Measurements from ENCODE around the gene YJU2. TPM values are rescaled to one million over a fixed set of nuclear protein-coding genes. Genes with fewer than 3 reads are reported as not detected.

The YJU2 gene
- 11.4 and 12.3 TPM in 2 replicates for polyA plus RNA-seq (2011; rRNA removed)
- 24.2 and 25.2 TPM in 2 replicates for polyA plus RNA-seq (2012; cell fraction: cytosol; rRNA removed)
- 25.8 and 28.6 TPM in 2 replicates for polyA plus RNA-seq (2012; cell fraction: nucleus; rRNA removed)
- 14.9 to 18.0 TPM (median 16.5 TPM) in 3 replicates for polyA plus RNA-seq (2017; fragmentation: RNase III; extraction: RNeasy Plus Mini Kit Qiagen cat#74134 plus additional on column Dnase treatment)
- polyA minus RNA-seq (2011; rRNA and poly(A)+ RNA removed) = 10.3 and 12.2 TPM in 2 replicates

DNA sequence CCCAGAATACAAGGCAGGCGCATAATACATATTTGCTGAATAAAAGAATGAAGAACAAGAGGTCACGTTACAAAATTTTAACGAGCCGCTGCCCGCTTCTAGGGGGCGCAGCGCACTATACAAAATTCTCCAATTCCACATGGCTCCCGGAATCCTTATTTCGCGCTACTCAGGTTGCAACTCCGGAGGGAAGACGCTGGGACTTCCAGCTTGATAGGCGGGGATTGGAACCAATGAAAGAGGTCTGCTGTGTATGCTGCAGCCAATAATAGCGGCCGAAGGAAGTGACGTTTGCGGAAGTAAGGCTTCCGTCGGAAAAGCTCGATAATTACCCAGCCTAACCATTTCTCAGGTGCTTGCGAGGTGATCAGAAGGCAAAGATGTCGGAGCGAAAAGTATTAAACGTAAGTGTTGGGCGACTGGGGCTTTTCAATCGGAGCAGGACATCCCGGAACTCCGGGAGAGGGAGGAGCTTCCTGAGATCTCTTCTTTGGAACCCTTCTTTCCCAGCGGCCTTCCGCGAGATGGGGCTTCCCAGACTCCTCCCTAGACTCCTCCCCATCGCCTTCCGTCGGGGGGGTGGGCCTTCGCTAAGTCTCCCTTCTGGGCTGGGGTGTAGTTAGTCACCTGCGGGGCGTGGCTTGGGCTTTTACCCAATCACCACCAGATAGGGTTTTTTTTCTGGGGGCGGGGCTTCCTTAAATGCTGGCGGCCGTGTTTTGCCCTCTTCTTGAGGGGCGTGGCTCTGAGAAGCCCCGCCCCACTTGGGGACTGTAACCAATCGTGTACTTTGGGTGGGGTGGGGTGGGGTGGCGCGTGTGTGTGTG is at the start of gene YJU2:
Gene YJU2 (plus strand): TSS at position 314 of the 827 bp plus-strand sequence. CDS start 67 bp downstream, at position 381.
- peaks cover 4% of the 10 kb centered on the region; the same call in 1 of the 3 replicates for H3K4me1 ChIP-seq
- ATAC-seq (peak; percentile 95 to 97), DNase-seq (ENCODE audit: low read depth in 1 of 2, low spot score in 1 of 2) (peak; percentile 97 to 98), FAIRE-seq (no peak)
- POLR2A ChIA-PET = interaction anchor here (0.7 to 1.3 kb wide), 9 partner anchors 9 to 240 kb away, joined by 3 to 8 read pairs (median 3); partner anchors contain the start of genes CHAF1A, MPND and PIAS4
- peak within 1 kb of the TSS; percentile 83 to 88 for H3K27ac ChIP-seq
- CTCF ChIA-PET = interaction anchor here (0.5 to 1.1 kb wide), 6 partner anchors 10 to 147 kb away, joined by 3 to 6 read pairs (median 4); no protein-coding TSS in a partner anchor
- no peaks in the 10 kb centered on the region for H3K9me3 ChIP-seq
- peak within 1 kb of the TSS; percentile 84 for H3K4me2 ChIP-seq
- WGBS (ENCODE audit: missing lambda C conversion rate) = under 1% methylated on average over 36 of the region's 45 CpGs
- H3K4me3 ChIP-seq = peak within 1 kb of the TSS; percentile 48
- TF ChIP-seq POLR2A (IDR thresholded peaks at IDR 0.05; ENCODE audit: low read length) (0 out of 2 replicates have a peak, but pooled peaks have one; percentile 17), FOXS1 (CRISPR knock-in tag; IDR thresholded peaks at IDR 0.05) (no peak), ZFP36 (IDR thresholded peaks at IDR 0.05; ENCODE audit: borderline replicate concordance, partially characterized antibody) (no peak), BHLHE40 (IDR thresholded peaks at IDR 0.05; ENCODE audit: low read depth, low read length) (no peak), HDAC2 (IDR thresholded peaks at IDR 0.05) (no peak), ESRRA (IDR thresholded peaks at IDR 0.05; ENCODE audit: borderline replicate concordance, low read length) (no peak), ZC3H11A (IDR thresholded peaks at IDR 0.05) (no peak), POLR2AphosphoS2 (conservative IDR thresholded peaks at IDR 0.05; ENCODE audit: low read length) (no peak), JUNB (IDR thresholded peaks at IDR 0.05) (no peak), NPAS2 (CRISPR knock-in tag; IDR thresholded peaks at IDR 0.05; ENCODE audit: borderline replicate concordance) (no peak), EHF (CRISPR knock-in tag; IDR thresholded peaks at IDR 0.05) (no peak), CHD2 (IDR thresholded peaks at IDR 0.05; ENCODE audit: low read length, partially characterized antibody) (peak; percentile 62), KDM1A (IDR thresholded peaks at IDR 0.05; ENCODE audit: low read depth) (no peak), JUN (IDR thresholded peaks at IDR 0.05) (peak; percentile 71 to 79), EP300 (IDR thresholded peaks at IDR 0.05) (no peak), GATA3 (IDR thresholded peaks at IDR 0.05; ENCODE audit: borderline replicate concordance) (no peak), RCOR1 (IDR thresholded peaks at IDR 0.05; ENCODE audit: low read depth, low read length) (no peak), MYC (IDR thresholded peaks at IDR 0.05; ENCODE audit: borderline replicate concordance, low read length) (peak; percentile 96), RNF2 (IDR thresholded peaks at IDR 0.05; ENCODE audit: borderline replicate concordance, low read depth) (no peak), FOSL2 (IDR thresholded peaks at IDR 0.05) (no peak), FOSL2 (CRISPR knock-in tag; IDR thresholded peaks at IDR 0.05) (no peak), MAFK (IDR thresholded peaks at IDR 0.05; ENCODE audit: partially characterized antibody) (no peak), RFX5 (IDR thresholded peaks at IDR 0.05) (no peak), CEBPB (IDR thresholded peaks at IDR 0.05) (peak in 1 of 2 experiments; percentile 29; a peak in 1 of 4 replicates), HOXB5 (CRISPR knock-in tag; IDR thresholded peaks at IDR 0.05) (no peak)
- TF ChIP-seq, protein P1, sequence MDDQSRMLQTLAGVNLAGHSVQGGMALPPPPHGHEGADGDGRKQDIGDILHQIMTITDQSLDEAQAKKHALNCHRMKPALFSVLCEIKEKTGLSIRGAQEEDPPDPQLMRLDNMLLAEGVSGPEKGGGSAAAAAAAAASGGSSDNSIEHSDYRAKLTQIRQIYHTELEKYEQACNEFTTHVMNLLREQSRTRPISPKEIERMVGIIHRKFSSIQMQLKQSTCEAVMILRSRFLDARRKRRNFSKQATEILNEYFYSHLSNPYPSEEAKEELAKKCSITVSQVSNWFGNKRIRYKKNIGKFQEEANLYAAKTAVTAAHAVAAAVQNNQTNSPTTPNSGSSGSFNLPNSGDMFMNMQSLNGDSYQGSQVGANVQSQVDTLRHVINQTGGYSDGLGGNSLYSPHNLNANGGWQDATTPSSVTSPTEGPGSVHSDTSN (IDR thresholded peaks at IDR 0.05) = peak; percentile 100
- TF ChIP-seq, protein P2, sequence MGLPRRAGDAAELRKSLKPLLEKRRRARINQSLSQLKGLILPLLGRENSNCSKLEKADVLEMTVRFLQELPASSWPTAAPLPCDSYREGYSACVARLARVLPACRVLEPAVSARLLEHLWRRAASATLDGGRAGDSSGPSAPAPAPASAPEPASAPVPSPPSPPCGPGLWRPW (IDR thresholded peaks at IDR 0.05) = no peak
- TF ChIP-seq, protein P3, sequence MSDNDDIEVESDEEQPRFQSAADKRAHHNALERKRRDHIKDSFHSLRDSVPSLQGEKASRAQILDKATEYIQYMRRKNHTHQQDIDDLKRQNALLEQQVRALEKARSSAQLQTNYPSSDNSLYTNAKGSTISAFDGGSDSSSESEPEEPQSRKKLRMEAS (IDR thresholded peaks at IDR 0.05) = peak; percentile 97
- TF ChIP-seq, protein P4, sequence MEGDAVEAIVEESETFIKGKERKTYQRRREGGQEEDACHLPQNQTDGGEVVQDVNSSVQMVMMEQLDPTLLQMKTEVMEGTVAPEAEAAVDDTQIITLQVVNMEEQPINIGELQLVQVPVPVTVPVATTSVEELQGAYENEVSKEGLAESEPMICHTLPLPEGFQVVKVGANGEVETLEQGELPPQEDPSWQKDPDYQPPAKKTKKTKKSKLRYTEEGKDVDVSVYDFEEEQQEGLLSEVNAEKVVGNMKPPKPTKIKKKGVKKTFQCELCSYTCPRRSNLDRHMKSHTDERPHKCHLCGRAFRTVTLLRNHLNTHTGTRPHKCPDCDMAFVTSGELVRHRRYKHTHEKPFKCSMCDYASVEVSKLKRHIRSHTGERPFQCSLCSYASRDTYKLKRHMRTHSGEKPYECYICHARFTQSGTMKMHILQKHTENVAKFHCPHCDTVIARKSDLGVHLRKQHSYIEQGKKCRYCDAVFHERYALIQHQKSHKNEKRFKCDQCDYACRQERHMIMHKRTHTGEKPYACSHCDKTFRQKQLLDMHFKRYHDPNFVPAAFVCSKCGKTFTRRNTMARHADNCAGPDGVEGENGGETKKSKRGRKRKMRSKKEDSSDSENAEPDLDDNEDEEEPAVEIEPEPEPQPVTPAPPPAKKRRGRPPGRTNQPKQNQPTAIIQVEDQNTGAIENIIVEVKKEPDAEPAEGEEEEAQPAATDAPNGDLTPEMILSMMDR (IDR thresholded peaks at IDR 0.05) = peak; percentile 47
- TF ChIP-seq, protein P5, sequence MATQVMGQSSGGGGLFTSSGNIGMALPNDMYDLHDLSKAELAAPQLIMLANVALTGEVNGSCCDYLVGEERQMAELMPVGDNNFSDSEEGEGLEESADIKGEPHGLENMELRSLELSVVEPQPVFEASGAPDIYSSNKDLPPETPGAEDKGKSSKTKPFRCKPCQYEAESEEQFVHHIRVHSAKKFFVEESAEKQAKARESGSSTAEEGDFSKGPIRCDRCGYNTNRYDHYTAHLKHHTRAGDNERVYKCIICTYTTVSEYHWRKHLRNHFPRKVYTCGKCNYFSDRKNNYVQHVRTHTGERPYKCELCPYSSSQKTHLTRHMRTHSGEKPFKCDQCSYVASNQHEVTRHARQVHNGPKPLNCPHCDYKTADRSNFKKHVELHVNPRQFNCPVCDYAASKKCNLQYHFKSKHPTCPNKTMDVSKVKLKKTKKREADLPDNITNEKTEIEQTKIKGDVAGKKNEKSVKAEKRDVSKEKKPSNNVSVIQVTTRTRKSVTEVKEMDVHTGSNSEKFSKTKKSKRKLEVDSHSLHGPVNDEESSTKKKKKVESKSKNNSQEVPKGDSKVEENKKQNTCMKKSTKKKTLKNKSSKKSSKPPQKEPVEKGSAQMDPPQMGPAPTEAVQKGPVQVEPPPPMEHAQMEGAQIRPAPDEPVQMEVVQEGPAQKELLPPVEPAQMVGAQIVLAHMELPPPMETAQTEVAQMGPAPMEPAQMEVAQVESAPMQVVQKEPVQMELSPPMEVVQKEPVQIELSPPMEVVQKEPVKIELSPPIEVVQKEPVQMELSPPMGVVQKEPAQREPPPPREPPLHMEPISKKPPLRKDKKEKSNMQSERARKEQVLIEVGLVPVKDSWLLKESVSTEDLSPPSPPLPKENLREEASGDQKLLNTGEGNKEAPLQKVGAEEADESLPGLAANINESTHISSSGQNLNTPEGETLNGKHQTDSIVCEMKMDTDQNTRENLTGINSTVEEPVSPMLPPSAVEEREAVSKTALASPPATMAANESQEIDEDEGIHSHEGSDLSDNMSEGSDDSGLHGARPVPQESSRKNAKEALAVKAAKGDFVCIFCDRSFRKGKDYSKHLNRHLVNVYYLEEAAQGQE (IDR thresholded peaks at IDR 0.05) = peak; percentile 80
- TF ChIP-seq, protein P6, sequence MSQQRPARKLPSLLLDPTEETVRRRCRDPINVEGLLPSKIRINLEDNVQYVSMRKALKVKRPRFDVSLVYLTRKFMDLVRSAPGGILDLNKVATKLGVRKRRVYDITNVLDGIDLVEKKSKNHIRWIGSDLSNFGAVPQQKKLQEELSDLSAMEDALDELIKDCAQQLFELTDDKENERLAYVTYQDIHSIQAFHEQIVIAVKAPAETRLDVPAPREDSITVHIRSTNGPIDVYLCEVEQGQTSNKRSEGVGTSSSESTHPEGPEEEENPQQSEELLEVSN (IDR thresholded peaks at IDR 0.05; ENCODE audit: borderline replicate concordance, low read depth) = 0 out of 2 replicates have a peak, but pooled peaks have one; percentile 41
- TF ChIP-seq, protein P7, sequence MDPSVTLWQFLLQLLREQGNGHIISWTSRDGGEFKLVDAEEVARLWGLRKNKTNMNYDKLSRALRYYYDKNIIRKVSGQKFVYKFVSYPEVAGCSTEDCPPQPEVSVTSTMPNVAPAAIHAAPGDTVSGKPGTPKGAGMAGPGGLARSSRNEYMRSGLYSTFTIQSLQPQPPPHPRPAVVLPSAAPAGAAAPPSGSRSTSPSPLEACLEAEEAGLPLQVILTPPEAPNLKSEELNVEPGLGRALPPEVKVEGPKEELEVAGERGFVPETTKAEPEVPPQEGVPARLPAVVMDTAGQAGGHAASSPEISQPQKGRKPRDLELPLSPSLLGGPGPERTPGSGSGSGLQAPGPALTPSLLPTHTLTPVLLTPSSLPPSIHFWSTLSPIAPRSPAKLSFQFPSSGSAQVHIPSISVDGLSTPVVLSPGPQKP (IDR thresholded peaks at IDR 0.05; ENCODE audit: low read depth, low read length) = no peak
